Activated CD8-positive, alpha-beta memory T cell treated with anti-CD3 and anti-CD28 coated beads, Interleukin-2, amount 10 ng/mL, durations not matched to agents 7 days and 5 days (primary cell): ENCODE results near the gene ANKRD29. TPM values are rescaled to one million over a fixed set of nuclear protein-coding genes. Genes with fewer than 3 reads are reported as not detected.
"Not testable (repeated sequence)": the region's sequence is repeated elsewhere in the genome, so short reads cannot be mapped to it uniquely, and the experiment has no call there.

Source experiments
- ATAC-seq: fragments of 150-1000 bp; cut with Tn5 transposase; one replicate; pipeline ENCODE4 v1.10.0; 2021; ENCODE audit warnings: moderate library complexity
- CTCF ChIA-PET: fragments of 350-600 bp; sonication (Branson Sonifier 250); formaldehyde crosslinking; loops from one replicate; lab custom pipeline; 2021; ENCODE audit warnings: antibody characterized with exemption; lab: Charles Lee
- DNase-seq: peaks from one replicate; pipeline ENCODE4 v3.0.0-alpha.2; 2020
- H3K27ac Mint-ChIP-seq: one replicate; pipeline ENCODE4 v1.8.0; 2021; ENCODE audit warnings: mild to moderate bottlenecking, mixed read lengths
- H3K27me3 Mint-ChIP-seq: one replicate; pipeline ENCODE4 v1.8.0; 2021; ENCODE audit warnings: mixed read lengths
- H3K36me3 Mint-ChIP-seq: one replicate; pipeline ENCODE4 v1.8.0; 2021; ENCODE audit warnings: mild to moderate bottlenecking, mixed read lengths
- H3K4me1 Mint-ChIP-seq: one replicate; pipeline ENCODE4 v1.8.0; 2021; ENCODE audit warnings: mixed read lengths
- H3K4me3 Mint-ChIP-seq: one replicate; pipeline ENCODE4 v1.8.0; 2021; ENCODE audit warnings: mild to moderate bottlenecking, moderate library complexity, mixed read lengths
- H3K9me3 Mint-ChIP-seq: one replicate; pipeline ENCODE4 v1.8.0; 2022; ENCODE audit warnings: low read depth, mixed read lengths
- total RNA-seq, 2 experiments: library from RNA; stranded (reverse); gene quantifications; one replicate each; pipeline ENCODE4 v1.2.3, GENCODE V29; 2021

The ANKRD29 gene
- total RNA-seq, 2 experiments from 2014 or later, result not detected

DNA sequence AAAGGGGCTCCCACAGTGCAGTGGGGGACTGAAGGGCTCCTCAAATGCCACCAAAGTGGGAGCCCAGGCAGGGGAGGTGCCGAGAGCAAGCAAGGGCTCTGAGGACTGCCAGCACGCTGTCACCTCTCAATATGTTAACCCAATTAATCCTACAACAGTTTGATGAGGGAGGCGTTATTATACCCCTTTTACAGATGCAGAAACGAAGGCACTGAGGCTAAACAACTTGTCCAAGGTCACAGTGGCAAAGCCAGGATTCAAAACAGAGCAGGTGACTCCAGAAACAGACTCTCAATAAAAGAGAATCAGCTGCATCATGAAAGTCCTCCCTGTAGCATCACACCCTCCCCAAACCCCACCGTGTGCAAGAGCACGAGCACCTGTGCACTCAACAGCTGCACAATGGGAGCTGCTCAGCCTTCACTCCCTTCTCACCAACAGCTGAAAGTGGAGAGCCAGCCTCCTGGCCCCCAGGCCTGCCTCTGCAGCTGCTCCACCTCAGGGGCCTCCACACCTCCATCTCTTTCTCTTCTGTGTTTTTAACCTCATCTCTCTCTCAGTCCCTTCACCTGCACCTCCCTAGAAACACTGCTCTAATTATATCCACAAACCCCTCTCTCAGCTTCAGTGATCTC is 84.5 kb downstream of the ANKRD29 start:
- Mint-ChIP-seq H3K4me1 (peaks cover 47% of the 10 kb centered on the region), H3K9me3 (no peaks in the 10 kb centered on the region), H3K36me3 (peaks cover 28% of the 10 kb centered on the region), H3K27me3 (no peaks in the 10 kb centered on the region), H3K27ac (peak overlapping the region; percentile 45), H3K4me3 (no peak overlapping the region)
- DNase-seq (no peak), ATAC-seq (no peak)
- CTCF ChIA-PET, result no interaction called here

DNA sequence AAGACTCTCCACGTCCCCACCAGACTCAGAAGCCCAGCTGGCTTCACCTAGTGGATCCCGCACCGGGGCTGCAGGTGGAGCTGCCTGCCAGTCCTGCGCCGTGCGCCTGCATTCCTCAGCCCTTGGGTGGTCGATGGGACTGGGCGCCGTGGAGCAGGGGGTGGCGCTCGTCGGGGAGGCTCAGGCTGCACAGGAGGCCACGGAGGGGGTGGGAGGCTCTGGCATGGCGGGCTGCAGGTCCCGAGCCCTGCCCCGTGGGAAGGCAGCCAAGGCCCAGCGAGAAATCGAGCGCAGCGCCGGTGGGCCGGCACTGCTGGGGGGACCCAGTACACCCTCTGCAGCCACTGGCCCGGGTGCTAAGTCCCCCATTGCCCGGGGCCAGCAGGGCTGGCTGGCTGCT is 85.2 kb downstream of the ANKRD29 start:
- H3K4me3 Mint-ChIP-seq, CTCF ChIA-PET, H3K27ac Mint-ChIP-seq, ATAC-seq, H3K27me3 Mint-ChIP-seq, DNase-seq, H3K9me3 Mint-ChIP-seq: not testable (repeated sequence)
- Mint-ChIP-seq H3K36me3 (peaks cover 26% of the 10 kb centered on the region), H3K4me1 (peaks cover 46% of the 10 kb centered on the region)

DNA sequence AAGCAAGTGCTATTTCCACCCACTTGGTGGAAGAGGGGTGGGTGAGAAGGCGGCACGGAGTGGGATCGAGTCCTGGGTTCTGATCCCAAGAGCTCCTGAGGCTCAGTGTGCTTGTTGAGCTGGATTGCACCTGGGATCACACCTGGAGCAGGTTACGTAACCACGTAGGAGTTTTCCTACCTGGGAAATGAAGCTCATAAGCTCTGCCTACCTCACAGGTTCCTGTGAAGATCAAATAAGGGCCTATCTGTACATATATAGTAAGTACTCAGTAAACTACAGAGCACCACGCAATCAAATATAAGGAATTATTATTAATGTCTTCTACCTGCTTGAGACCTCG is 87.4 kb downstream of the ANKRD29 start:
- Mint-ChIP-seq H3K27me3 (no peaks in the 10 kb centered on the region), H3K36me3 (peaks cover 33% of the 10 kb centered on the region), H3K9me3 (no peaks in the 10 kb centered on the region), H3K4me3 (no peak overlapping the region), H3K27ac (peak overlapping the region; percentile 81), H3K4me1 (peaks cover 40% of the 10 kb centered on the region)
- CTCF ChIA-PET, result interaction anchor here (2.3 to 3.7 kb wide), 2 partner anchors 10 to 60 kb away, joined by 11 to 12 read pairs; no protein-coding TSS in a partner anchor
- no peak for DNase-seq
- ATAC-seq, result no peak

GRCh38 chr18:23574611-23575308 is 88.0 kb downstream of the ANKRD29 start:
- peaks cover 38% of the 10 kb centered on the region for H3K4me1 Mint-ChIP-seq
- peaks cover 36% of the 10 kb centered on the region for H3K36me3 Mint-ChIP-seq
- H3K27ac Mint-ChIP-seq, result peak overlapping the region; percentile 81
- no peaks in the 10 kb centered on the region for H3K9me3 Mint-ChIP-seq
- CTCF ChIA-PET, result interaction anchor here (2.3 to 3.7 kb wide), 2 partner anchors 10 to 59 kb away, joined by 11 to 12 read pairs; no protein-coding TSS in a partner anchor
- ATAC-seq, result peak; percentile 26
- no peaks in the 10 kb centered on the region for H3K27me3 Mint-ChIP-seq
- no peak for DNase-seq
- peak overlapping the region; percentile 3 for H3K4me3 Mint-ChIP-seq

- H3K4me3 Mint-ChIP-seq, result peak overlapping the region; percentile 3
Measured at GRCh38 chr18:23573626-23574431, 88.9 kb downstream of the ANKRD29 start.

DNA sequence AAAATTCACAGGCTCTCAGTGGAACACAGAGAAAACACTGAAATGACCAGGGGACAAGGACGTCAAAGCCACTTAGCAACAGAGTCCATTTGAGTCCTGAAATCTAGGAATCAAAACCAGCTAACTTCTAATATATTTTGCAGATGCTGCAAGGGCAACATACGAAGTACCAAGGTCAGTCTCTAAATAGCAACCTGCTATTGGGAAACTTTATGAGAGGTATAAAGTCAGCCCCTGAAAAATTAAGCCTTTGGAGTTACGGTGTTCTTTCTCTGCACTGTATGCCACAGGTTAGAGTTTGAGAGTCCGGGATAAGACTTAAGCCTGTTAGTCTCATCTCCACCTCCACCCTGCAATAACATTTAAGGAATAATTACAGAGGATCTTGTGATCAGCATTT is 89.7 kb downstream of the ANKRD29 start:
- Mint-ChIP-seq H3K36me3 (peaks cover 46% of the 10 kb centered on the region), H3K9me3 (no peaks in the 10 kb centered on the region)

More at GRCh38 chr18:23573626-23574431, 88.9 kb downstream of the ANKRD29 start:
- H3K4me1 Mint-ChIP-seq, result peaks cover 38% of the 10 kb centered on the region
- DNase-seq (peak; percentile 61), ATAC-seq (peak; percentile 70)
- H3K27me3 Mint-ChIP-seq, result no peaks in the 10 kb centered on the region
- CTCF ChIA-PET, result interaction anchor here (0.8 to 3.7 kb wide), 4 partner anchors 11 to 69 kb away, joined by 3 to 12 read pairs (median 8); no protein-coding TSS in a partner anchor
- peak overlapping the region; percentile 81 for H3K27ac Mint-ChIP-seq
- H3K36me3 Mint-ChIP-seq, result peaks cover 41% of the 10 kb centered on the region
- H3K9me3 Mint-ChIP-seq, result no peaks in the 10 kb centered on the region

GRCh38 chr18:23572570-23572969 is 90.1 kb downstream of the ANKRD29 start:
- DNase-seq, result no peak
- no peak for ATAC-seq
- no peak overlapping the region for H3K27ac Mint-ChIP-seq

More for the DNA sequence above, 89.7 kb downstream of the ANKRD29 start:
- CTCF ChIA-PET, result interaction anchor here (1.3 to 2.3 kb wide), 4 partner anchors 12 to 68 kb away, joined by 4 to 12 read pairs (median 7); no protein-coding TSS in a partner anchor
- Mint-ChIP-seq H3K4me3 (no peak overlapping the region), H3K4me1 (peaks cover 35% of the 10 kb centered on the region), H3K27ac (peak overlapping the region; percentile 81), H3K27me3 (no peaks in the 10 kb centered on the region)
- no peak for ATAC-seq
- DNase-seq, result no peak

DNA sequence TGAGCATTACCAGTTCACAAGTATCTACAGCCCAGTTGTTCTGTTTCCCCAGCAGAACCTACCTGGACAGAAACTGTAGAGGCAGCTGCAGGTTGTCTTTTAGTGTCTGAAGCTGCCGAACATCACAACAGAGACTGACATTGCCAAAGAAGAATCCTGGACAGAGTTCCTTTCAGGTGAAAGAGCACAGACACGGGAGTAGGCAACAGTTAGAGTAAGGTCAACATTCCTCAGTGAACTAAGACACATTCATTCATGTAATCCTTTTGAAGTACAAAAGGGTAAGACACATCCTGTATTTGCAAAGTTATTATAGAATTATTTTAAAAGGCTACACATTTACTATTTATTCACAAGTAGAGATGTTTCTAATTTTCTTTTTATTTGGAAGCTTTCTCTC is 90.7 kb downstream of the ANKRD29 start:
- no peaks in the 10 kb centered on the region for H3K9me3 Mint-ChIP-seq
- H3K4me3 Mint-ChIP-seq, result no peak overlapping the region
- H3K36me3 Mint-ChIP-seq, result peaks cover 53% of the 10 kb centered on the region
- H3K27me3 Mint-ChIP-seq, result no peaks in the 10 kb centered on the region
- ATAC-seq, result no peak
- peaks cover 35% of the 10 kb centered on the region for H3K4me1 Mint-ChIP-seq
- DNase-seq, result no peak
- H3K27ac Mint-ChIP-seq, result peak overlapping the region; percentile 22
- CTCF ChIA-PET, result interaction anchor here (1.7 to 1.8 kb wide), 2 partner anchors 13 to 56 kb away, joined by 6 to 8 read pairs; no protein-coding TSS in a partner anchor

More at GRCh38 chr18:23572570-23572969, 90.1 kb downstream of the ANKRD29 start:
- Mint-ChIP-seq H3K27me3 (no peaks in the 10 kb centered on the region), H3K4me1 (peaks cover 35% of the 10 kb centered on the region), H3K9me3 (no peaks in the 10 kb centered on the region), H3K4me3 (no peak overlapping the region), H3K36me3 (peaks cover 47% of the 10 kb centered on the region)
- CTCF ChIA-PET, result interaction anchor here (1.3 to 1.8 kb wide), 3 partner anchors 13 to 68 kb away, joined by 4 to 8 read pairs (median 6); no protein-coding TSS in a partner anchor

DNA sequence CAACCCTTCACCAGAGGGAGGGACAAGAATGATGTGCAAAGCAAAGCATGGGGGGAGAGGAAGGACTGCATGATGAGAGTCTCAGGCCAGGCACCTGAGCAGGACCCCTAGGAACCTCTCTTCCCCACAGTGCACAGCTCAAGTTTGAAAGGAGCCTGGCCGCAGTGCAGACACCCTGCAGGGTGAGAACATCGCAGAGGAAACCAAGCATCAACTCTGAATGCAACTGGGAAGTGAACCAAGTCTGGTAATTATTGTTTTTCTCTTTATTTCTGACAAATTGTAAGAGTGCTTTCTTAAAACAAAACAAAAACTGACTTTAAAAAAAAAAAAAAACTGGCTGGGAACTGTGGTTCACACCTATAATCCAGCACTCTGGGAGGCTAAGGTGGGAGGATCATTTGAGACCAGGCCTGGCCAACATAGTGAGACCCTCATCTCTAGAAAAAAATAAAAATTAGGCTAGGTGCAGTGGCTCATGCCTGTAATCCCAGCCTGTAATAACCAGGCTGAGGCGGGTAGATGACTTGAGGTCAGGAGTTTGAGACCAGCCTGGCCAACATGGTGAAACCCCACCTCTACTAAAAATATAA is 91.7 kb downstream of the ANKRD29 start:
- Mint-ChIP-seq H3K36me3 (peaks cover 53% of the 10 kb centered on the region), H3K4me3 (no peak overlapping the region), H3K4me1 (peaks cover 35% of the 10 kb centered on the region), H3K27ac (peak overlapping the region; percentile 70), H3K27me3 (no peaks in the 10 kb centered on the region), H3K9me3 (no peaks in the 10 kb centered on the region)
- no peak for ATAC-seq
- no peak for DNase-seq
- CTCF ChIA-PET, result interaction anchor here (1.4 to 1.8 kb wide), 2 partner anchors 55 to 66 kb away, joined by 5 to 6 read pairs; no protein-coding TSS in a partner anchor

DNA sequence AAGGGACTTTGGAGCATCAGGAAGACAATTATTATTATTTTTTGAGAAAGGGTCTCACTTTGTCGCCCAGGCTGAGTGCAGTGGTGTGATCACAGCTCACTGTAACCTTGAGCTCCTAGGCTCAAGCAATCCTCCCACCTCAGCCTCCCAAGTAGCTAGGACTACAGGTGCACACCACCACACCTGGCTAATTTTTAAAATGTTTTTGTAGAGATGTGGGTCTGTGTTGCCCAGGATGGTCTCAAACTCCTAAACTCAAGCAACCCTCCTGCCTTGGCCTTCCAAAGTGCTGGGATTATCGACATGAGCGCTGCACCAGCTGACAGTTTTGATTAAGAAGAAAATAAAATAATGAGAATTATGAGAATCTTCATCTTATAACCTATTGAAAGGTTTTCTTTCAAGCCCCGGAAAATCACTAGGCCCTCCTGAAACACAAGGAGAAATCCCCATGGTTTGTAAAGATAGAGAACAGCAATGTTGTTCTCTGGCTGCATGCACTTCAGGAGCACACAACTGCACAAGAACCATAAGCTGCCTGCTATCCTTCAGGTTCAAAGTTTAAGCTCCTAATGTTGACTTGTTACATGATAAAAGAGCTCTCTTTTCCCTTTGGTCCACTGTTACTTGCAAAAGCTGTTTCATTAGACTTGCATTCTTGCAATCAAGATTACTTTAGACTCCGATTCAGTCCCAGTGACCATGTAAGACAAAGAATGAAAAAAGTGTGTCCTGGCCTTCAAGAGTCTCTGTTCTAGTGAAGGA is 93.2 kb downstream of the ANKRD29 start:
- Mint-ChIP-seq H3K36me3 (peaks cover 52% of the 10 kb centered on the region), H3K4me3 (no peak overlapping the region), H3K4me1 (peaks cover 26% of the 10 kb centered on the region), H3K27ac (no peak overlapping the region), H3K27me3 (no peaks in the 10 kb centered on the region), H3K9me3 (no peaks in the 10 kb centered on the region)
- CTCF ChIA-PET, result interaction anchor here (1.2 to 1.7 kb wide), 3 partner anchors 29 to 64 kb away, joined by 3 to 6 read pairs (median 5); no protein-coding TSS in a partner anchor
- ATAC-seq, result no peak
- no peak for DNase-seq

GRCh38 chr18:23568281-23569138 is 94.2 kb downstream of the ANKRD29 start:
- DNase-seq (no peak), ATAC-seq (no peak)
- Mint-ChIP-seq H3K4me1 (peaks cover 26% of the 10 kb centered on the region), H3K9me3 (no peaks in the 10 kb centered on the region), H3K27ac (no peak overlapping the region), H3K4me3 (no peak overlapping the region), H3K27me3 (no peaks in the 10 kb centered on the region), H3K36me3 (peaks cover 55% of the 10 kb centered on the region)
- CTCF ChIA-PET, result interaction anchor here (1.2 to 1.7 kb wide), 2 partner anchors 30 to 52 kb away, joined by 3 to 6 read pairs; no protein-coding TSS in a partner anchor
